GM19193 (cell line): ENCODE measurements around the gene C17orf107.

Experiments used
- POLR2A ChIP-seq: IDR thresholded peaks from 4 replicates; pipeline ENCODE4 v1.6.1; 2011; ENCODE audit not compliant: insufficient read depth, insufficient read length; ENCODE audit errors: extremely low read depth

C17orf107 gene

DNA sequence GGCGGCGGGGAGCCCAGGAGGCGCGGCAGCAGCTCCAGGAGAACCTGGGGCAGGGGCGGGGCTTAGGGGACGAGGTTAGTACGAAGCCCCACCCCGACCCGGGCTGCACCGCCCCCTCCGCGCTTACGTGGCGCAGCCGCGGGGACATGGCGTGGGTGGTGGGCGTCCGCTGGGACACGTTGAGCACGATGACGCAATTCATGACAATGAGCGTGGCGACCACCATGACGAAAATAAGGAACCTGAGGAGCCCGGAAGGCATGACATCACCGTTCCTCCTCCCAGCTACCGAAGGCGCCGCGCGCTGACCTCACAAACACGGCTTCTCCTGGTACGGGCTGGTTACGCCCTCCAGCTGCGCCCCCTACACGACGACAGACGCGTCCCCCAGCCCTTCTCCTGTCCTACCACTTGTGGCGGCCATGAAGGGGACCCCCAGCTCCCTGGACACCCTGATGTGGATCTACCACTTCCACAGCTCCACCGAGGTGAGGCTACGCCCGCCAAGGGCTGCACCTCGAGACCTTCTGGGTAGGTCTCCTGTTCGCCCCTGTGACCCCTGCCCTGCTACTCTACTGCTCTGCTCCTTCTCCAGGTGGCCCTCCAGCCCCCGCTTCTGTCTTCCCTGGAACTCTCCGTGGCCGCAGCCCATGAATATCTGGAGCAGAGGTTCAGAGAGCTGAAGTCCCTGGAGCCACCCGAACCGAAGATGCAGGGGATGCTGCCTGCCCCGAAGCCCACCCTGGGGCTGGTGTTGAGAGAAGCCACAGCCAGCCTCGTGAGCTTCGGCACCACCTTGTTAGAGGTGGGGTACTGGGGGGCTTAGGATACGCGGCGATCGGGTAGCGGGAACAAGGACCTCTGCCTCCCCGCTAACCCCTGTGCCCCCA is at the start of gene C17orf107:
Gene C17orf107 (plus strand): TSS at position 196 of the 890 bp plus-strand sequence. CDS start 227 bp downstream, at position 423.
- TF ChIP-seq POLR2A: no peak

DNA sequence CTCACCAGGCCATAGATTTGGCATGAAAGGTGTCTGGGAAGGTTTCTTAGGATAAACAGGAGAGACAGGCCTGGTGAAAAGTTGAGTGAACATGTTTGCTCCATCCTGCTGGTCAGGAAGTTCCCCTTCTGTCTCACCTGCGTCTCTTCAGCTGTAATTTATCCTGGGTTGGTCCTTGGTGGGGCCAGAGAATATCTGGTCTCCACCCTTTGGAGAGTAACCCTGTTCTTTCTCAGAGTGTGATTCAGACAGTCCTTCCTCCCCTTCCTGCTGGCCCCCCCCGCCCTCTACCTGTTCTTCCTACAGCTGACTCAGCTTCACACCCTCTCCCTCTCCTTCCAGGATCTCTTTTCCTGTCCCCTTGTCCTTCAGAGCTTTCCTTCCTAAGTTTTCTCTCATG is 49.1 kb upstream of the C17orf107 start:
- no peak for TF ChIP-seq POLR2A

DNA sequence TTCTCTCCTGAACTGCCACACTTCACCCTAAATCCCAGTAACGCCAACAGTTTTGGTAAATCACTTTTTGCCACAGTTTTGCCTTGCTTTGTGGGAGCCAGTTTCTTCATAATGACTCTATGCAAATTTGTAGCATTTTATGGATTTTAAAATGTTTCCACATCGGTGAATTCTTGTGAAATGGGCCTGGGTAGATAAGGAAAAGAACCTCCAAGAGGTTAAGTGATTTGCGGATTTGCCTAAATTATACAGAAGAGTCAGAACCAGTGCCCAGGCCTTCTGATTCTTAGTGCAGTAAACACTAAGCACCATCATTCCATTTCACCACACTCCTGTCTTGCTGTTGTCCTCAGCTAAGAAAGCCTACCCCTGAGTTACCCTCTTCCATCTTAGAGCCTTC is 48.3 kb upstream of the C17orf107 start:
- TF ChIP-seq POLR2A: no peak

DNA sequence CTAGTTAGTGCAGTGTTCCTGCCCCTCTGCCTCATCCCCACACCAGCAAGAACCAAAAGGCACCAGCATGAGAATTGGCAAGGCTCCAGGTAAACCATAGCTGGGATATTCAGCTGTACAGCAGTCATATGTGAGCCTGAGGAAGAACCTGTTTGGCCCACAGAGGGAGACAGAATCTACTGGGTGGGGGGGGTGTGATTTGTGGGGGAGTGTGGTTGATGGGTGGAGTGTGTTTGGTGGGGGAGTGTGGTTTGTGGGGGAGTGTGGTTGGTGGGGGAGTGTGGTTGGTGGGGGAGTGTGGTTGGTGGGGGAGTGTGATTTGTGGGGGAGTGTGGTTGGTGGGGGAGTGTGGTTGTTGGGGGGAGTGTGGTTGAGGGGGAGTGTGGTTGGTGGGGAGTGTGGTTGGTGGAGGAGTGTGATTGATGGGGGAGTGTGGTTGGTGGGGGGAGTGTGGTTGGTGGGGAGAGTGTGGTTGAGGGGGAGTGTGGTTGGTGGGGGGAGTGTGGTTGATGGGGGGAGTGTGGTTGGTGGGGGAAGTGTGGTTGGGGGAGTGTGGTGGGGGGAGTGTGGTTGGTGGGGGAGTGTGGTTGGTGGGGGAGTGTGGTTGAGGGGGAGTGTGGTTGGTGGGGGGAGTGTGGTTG is 46.6 kb upstream of the C17orf107 start:
- TF ChIP-seq POLR2A: no peak

DNA sequence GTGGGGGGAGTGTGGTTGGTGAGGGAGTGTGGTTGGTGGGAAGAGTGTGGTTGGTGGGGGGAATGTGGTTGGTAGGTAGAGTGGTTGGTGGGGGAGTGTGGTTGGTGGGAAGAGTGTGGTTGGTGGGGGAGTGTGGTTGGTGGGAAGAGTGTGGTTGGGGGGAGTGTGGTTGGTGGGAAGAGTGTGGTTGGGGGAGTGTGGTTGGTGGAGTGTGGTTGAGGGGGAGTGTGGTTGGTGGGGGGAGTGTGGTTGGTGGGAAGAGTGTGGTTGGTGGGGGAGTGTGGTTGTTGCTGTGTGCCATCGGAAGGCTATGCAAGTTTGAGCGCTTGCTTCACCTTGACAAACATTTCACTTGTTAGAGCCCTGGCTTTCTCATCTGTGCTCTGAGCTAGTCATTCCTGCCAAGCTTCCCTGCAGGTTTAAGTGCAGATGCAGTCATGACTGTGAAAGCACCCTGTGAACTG is 46.1 kb upstream of the C17orf107 start:
- no peak for TF ChIP-seq POLR2A

DNA sequence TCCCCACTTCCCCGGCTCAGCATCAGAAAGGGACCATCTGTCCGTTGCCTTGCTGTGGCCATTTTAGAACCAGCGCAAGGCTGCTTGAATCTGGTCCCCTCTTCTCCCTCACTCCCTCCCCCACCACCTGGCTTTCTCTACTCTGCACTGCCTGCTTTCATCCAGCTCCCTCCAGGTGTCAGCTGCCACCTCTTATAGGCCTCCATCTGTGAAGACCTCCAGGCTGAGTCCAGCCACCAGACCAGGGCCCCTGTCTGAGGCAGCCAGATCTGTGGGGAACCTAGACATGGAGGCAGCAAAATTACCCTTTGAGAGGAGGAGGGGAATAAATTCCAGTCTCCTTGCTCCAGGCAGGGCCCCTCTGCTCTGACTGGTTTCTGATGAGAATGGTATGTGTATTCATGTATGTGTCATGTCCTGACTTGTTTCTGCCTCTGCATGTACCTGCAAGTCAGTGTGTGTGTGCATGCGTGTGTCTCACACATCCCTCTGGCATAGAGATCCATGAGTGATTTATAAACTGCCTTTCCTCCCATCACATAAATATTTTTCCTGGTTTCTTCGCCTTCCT is 45.1 kb upstream of the C17orf107 start:
- no peak for TF ChIP-seq POLR2A

DNA sequence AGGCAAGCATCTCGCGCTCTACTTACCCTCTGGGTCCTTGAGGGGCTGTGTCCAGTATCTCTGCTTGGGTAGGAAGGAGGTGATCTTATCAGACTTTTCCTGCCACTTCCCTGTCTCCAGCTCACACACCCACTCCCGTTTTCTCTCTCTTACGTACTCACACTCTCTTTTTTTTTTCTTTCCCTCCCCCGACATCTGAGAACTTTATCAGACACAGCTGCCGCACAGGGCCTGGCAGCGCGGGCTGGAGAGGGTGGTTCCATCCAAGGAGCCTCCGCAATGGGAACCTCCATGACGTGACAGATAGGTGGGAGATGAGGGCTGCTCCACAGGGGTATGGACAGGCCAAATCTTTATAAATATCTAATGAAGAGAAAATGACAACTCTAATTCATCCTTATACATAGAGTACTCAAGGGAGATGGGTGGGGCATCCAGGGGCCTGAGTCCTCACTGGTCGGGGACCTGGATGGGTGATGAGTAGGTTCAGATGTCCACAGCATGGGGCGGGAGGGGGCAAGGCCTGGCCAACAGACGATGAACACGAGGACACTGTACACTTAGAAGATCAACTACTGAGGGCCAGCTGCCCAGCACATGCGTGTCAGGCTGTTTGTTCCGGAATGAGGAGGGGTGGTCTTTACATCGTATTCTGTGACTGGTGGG is 42.9 kb upstream of the C17orf107 start:
- TF ChIP-seq POLR2A: no peak

DNA sequence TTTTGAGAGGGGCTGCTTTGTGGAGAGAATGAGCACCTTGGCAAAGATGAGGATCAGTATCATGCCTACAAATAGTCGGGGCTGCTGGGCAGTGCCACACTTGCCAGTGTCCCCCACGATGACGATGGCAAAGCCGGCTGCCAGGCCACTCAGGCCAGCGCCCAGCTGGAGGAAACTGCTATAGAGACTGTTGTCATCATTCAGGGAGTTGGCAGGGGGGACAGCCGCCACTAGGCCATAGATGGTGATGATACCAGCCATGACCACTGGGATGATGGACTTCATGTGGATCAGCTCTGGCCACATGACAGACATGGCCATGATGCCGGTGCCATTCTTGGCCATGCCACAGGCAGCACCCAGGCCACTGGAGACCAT is 42.4 kb upstream of the C17orf107 start:
- TF ChIP-seq POLR2A: no peak

DNA sequence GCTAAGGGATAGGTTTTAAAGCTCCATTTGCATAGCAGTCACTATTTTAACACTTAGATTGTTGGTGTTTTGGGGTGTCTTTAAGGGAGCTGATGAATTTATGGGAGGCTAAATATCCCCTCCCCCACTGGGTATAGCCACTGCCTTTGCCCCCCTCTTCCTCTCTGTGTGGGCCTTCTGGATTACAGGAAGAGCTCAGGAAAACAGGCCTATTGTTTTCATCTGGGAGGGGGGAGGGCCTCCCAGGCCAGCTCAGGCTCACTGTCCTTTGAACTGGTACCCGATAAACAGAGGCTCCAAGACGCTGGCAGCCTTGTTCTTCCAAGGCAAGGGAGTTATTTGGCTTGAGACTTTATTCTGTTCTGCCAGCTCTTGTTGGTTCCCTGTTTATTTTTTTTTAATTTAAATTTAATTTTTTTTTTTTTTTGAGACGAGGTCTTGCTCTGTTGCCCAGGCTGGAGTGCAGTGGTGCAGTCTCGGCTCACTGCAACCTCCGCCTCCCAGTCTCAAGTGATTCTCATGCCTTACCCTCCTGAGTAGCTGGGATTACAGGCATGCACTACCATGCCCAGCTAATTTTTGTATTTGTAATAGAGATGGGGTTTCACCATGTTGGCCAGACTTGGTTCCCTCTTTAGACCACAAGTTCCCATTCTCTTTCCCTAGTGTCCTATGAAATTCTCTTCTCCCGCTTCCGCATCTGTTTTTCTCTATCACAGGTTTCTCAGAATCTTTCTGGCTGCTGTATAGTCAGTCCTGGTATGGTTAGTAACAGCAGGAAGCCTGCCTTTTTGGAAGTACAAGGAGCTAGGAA is 41.1 kb upstream of the C17orf107 start:
- TF ChIP-seq POLR2A: no peak

DNA sequence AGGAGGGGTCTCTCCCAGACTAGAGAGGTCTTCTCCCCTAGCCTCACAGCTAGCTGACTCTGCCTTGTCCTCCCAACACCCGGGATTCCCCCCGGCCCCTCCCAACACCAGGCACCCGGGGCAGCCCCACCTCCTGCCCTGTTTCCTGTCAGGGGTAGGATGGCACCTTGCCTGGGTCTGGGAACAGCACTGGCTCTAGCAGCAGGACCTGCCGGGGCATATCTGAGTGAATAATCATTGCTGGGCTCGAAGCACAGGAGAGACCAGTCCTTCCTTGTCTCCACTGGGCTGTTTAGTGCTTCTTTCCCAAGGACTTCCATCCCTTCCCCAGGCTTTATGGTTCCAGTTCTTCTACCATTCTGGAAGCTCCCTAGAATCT is 40.5 kb upstream of the C17orf107 start:
- no peak for TF ChIP-seq POLR2A

DNA sequence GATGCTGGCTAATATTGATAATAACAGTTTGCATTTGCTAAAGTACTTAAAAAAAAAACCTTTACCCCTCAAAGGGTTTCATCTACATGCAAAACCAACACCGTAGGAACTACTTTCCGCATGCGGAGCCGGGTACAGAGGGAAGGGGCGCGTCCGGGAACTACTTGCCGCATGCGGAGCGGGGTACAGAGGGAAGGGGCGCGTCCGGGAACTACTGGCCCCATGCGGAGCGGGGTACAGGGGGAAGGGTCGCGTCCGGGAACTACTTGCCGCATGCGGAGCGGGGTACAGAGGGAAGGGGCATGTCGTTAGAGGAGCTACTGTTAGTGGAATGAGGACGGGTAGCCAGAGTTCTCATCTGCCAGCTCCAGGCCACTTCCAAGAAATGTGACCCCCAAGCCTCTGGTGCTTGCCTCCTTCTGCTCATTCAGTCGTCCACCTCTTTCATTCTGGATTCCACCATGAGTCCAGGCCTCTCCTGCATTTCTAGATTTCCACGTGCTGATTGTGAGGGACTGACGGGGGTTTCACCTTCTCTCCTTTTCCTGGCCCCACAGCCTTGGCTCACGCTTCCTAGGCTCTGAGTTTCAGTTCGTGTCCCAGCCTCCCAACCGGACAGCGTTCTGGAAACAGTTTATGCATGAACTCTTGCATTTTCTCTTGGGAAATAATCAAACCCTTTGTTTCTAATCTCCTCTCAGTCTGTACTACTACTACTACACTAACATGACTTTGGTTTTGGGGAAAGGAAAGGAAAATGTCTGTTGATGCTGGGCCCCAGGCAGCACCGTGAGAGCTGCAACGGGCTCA is 39.3 kb upstream of the C17orf107 start:
- no peak for TF ChIP-seq POLR2A

DNA sequence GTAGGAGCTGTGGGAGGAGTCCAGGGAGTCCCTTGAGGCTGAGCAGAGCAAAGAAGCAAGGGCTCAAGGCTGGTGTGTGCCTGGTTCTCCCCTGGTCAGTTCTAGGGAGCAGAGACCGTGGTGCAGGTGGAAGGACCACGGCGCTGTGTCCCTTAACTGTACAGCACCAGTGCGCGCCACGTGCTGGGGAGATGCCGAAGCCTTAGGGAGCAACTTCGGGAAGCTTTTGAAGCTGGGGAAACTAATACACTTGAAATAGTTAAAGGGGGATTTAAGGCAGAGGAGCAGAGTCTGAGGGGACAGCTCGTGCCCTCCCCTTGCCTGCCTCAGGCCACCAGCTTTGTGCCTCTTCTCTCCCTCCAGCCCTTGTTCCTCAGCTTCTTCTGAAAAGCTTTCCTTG is 38.7 kb upstream of the C17orf107 start:
- TF ChIP-seq POLR2A: no peak

DNA sequence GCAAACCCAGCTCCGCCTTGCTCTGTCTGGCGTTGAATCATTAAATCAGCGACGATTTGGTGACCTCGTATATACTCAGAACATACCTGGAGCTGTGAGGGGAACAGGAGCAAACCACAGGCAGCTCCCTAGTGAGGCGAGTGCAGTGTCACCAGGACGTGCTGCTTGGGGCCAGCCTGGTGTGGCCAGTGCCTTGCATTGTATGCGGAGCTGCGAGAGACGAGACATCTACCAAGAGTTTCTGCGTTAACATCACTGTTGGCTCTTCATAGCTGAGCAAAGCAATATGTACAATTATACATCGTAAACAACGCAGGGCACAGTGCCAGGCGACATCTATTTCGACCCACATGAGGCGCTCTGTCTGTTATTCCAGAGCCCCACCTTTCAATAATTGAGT is 38.3 kb upstream of the C17orf107 start:
- TF ChIP-seq POLR2A: no peak

DNA sequence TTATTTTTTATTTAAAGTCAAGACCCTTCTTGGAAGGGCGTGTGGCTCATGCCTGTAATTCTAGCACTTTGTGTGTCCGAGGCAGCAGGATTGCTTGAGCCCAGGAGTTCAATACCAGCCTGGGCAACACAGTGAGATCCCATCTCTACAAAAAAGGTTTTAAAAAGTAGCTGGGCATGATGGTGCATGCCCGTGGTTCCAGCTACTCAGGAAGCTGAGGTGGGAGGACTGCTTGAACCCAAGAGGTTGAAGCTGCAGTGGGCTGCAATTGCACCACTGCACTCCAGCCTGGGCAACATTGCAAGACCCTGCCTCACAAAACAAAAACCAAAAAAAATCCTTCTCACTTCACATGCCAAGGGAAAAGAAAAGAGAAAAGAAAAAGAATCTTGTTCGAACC is 36.6 kb upstream of the C17orf107 start:
- no peak for TF ChIP-seq POLR2A

DNA sequence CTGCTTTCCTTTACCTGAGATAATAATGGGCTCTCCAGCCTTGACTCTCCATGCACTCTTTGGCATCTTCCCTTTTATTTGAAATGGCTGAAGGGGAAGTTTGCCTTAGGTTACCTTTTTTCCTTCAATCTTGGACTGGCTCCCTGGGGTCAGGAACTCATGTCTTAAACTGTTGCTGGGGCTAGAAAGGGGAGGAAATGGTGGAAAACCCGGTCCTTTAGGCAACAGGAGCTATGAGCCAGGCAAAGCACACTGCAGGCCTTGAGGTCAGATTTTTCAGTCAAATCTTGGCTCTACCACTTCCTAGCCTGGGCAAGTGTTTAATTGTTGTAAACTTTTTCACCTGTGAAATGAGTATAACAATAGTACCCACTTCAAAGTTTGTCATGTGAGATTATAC is 36.0 kb upstream of the C17orf107 start:
- no peak for TF ChIP-seq POLR2A
